NCI-H345 (cell line): ENCODE results near the gene INKA1.
A peak's percentile ranks its signal among the peaks of the same experiment; 100 is the strongest.

Experiments used
- DNase-seq: peaks from one replicate; lab custom pipeline; 2025; lab: John Stamatoyannopoulos, UW

INKA1 gene

DNA sequence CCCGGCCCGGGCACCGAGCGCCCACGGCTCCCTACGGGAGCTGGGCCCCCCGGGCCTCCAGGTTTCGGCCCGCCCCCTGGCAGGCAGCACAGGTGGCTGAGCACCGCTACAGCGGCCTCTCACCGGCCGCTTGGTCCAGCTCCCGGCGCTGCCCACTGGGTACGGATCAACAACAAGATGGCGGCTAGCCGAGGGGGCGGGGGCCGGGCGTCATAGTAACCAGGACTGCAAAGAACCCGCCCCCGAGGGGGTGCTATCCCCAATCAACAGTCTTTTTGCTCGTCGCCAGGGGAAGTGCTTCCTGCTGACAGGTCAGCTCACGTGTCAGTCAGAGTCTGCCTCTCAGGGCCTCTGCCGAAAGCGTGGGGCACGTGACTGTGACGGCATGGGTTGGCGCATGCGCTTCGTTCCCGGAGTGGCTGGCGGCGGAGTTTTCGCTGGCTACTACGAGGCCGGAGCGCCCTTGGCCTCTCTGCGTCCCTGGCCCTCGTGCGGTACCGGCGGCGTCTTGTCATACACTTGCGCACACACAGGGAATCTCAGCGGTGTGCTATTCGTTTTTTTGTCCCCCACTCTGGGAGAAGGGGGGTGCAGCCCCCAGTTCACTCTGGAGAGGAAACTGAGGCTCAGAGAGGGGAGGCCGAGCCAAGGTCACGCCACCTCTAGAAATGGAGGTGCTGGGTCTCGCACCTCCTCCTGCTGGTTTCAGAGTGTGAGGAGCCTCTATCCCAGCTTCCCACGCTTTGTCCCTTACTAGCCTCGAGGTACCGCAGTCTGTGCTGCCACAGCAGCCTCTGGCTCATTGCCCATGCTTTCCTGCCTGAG is 16.5 kb upstream of the INKA1 start, which contains the start of gene IP6K1:
TSS of gene IP6K1 (minus strand) at position 186 of the 825 bp plus-strand sequence. CDS start 38,502 bp downstream, outside the sequence.
- DNase-seq, result peak; percentile 98

- DNase-seq, result no peak
These were observed 15.9 kb upstream of the INKA1 start for GRCh38 chr3:49787182-49787464.

GRCh38 chr3:49787536-49787935 is 15.5 kb upstream of the INKA1 start:
- no peak for DNase-seq

- no peak for DNase-seq
These were observed 15.0 kb upstream of the INKA1 start for GRCh38 chr3:49788056-49788455.

GRCh38 chr3:49790626-49791411 is 12.2 kb upstream of the INKA1 start:
- DNase-seq, result no peak

DNA sequence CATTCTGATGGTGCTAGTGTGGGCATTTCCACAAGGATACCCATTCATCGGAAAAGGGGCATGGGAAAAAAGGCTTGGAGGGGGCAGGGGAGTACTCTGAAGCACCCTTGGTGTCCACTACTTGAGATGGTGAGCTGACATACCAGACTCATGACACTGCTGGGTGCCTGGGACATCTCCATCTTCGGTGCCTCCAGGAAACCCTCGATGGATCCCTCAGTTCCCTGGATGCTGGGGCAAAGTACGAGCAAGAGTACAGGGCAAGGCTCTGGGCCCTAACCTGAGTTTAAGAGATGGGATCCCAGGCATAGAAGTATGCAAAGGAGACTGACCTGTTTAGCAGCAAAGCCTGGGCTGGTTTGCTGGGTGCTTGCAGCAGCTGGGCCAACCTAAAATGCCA is 11.5 kb upstream of the INKA1 start:
- DNase-seq, result no peak

GRCh38 chr3:49792371-49793150 is 10.5 kb upstream of the INKA1 start:
- DNase-seq, result no peak

DNA sequence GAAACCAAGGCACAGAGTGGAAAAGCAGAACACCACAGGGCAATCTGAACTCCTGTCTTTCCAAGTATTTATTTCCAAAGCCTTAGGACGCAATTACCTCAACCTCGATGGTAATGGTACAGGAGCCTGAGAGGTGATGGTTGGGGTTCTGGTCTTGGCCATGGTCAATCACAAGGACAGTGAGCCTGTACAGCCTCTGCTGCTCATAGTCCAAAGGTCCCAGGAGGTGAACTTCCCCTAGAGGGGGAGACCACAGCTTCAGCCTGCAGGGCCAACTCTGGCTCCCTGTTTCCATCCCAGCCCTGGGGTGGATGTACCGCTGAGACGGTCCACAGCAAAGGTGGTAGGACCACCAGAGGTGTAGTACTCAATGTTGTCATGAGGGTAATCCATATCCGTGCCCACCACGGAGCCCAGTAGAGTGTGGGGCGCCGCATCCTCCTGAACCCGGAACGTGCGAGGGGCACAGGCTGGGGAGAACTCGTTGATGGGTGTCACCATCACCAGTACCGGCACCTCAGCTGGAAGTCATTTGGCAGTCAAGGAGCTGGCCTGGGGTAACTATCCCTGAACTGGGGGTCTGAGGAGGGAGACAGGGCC is 9.5 kb upstream of the INKA1 start:
- DNase-seq, result no peak

GRCh38 chr3:49794431-49794830 is 8.6 kb upstream of the INKA1 start:
- DNase-seq, result no peak

GRCh38 chr3:49794926-49795905 is 7.8 kb upstream of the INKA1 start:
- no peak for DNase-seq

DNA sequence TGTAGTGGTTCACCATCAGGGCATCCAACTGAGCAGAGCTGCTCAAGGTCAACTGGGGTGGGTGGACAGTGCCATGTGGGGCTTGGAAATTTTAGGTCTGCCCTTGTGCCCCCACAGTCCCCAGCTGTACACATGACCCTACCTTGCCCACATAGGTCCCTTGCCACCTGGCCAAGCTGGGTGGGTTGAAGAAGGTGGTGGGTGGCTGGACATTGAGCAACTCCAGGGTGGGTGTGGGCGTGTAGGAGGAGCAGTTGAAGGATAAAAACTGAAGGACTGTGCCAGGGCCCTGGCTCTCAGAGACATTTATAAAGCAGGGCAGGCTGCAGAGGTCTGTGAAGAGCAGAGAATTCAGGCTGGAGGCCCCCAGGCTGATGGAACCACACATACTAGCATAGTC is 4.0 kb upstream of the INKA1 start:
- DNase-seq, result no peak

DNA sequence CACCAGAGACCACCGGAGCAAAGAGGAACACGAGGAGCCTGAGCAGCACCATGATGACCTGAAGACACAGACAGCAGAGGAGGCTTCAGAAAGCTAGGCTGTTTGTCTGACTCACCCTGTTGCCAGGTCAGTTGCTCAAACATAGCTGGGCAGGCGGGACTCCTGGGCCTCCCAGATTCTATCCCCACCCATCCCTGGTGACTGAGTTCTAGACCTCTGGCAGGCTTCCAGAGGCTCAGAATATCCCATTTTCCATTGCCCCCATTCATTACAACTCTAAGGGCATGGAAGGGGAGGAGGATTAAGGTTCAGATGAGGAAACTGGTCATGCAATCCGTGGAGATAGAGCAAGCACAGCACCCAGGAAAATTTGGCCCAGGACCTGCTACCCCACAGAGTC is 3.3 kb upstream of the INKA1 start, which contains the start of gene CDHR4:
TSS of gene CDHR4 (minus strand) at position 113 of the 400 bp plus-strand sequence. CDS start at position 52, 61 bp downstream.
- DNase-seq, result no peak

DNA sequence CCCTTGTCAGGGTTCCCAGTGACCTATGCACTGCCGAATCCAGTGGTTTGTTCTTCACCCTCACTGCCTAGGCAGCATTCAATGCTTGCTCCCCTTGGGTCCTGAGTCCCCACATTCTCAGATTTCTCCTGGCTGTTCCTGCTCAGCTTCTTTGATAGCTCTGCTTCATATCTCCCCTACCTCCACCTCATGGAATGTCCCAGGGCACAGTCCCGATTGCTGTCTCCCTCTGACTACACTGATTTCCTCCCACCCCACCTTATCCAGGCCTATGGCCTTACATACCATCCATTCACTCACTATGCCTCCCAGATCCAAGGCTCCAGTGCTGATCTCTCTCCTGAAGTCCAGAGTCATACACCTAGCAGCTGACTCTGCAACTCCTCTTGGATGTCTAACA is 1.9 kb upstream of the INKA1 start:
- no peak for DNase-seq

DNA sequence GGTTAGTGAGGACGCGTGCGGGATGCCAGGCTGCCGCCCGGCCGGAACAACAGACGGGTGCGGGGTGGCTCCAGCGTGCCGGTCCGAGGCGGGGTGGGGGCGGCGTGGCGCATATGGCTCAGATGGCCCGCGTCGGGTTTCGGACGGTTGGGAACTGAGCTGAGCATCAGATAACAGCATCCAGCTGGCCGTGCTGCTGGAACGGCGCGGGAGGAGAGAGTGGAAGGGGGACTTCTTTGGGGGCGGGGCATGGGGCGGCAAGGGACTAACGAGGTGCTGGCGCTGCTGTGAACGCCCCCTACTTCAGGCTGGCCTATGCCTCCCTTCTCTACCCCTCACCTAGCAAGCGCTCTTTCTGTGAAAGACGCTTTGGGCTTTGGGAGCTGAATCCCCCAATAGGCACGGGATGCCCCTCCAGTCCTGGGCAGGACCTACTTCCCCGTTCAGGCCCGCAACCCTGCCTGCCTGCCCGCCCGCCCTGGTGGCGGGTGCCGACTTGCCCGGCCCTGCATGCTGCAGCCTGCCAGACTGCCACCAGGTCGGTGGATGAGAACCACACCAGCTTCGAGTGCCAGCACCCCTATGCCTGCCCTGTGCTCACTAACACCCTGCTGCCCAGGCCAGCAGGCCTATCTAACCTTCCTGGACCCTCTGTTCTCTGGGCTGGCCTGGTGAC is 542 bp downstream of the INKA1 start:
- peak; percentile 60 for DNase-seq

- DNase-seq, result no peak
These were observed 1.3 kb downstream of the INKA1 start for GRCh38 chr3:49804141-49805041.

- DNase-seq, result no peak
These were observed 2.3 kb downstream of the INKA1 start for GRCh38 chr3:49805367-49805782.

GRCh38 chr3:49805897-49806701 is 3.0 kb downstream of the INKA1 start:
- no peak for DNase-seq

GRCh38 chr3:49806850-49807249 is 3.8 kb downstream of the INKA1 start:
- DNase-seq, result no peak
